NB4 (cell line): ENCODE data around the gene EIF2A.

ENCODE experiments used
- CTCF ChIP-seq: IDR thresholded peaks from one replicate; pipeline ENCODE4 v1.5.1; 2012; ENCODE audit warnings: low read depth, low read length
- MAX ChIP-seq: IDR thresholded peaks from 2 replicates; pipeline ENCODE4 v1.6.1; 2011; ENCODE audit warnings: low read depth, low read length

- no peak for TF ChIP-seq MAX
- TF ChIP-seq CTCF: no peak
Observed at GRCh38 chr3:150623945-150624344, 77.4 kb downstream of the EIF2A start.
